GM13977 (cell line): ENCODE measurements around the gene RPL37.

Source experiments
- DNase-seq: peaks from one replicate; pipeline ENCODE4 v3.0.0; 2012; ENCODE audit warnings: low spot score
- CTCF ChIP-seq: IDR thresholded peaks from 2 replicates; pipeline ENCODE4 v1.5.1; 2012; ENCODE audit warnings: mild to moderate bottlenecking, control low read depth; ENCODE audit not compliant: insufficient read depth; ENCODE audit errors: extremely low read depth, missing control alignments
- in situ Hi-C: fragments of 300-500 bp; cut with MboI; formaldehyde crosslinking; loops from one replicate; pipeline ENCODE4 v1.12.0; 2022; ENCODE audit warnings: low sequenced_read_pairs, low pct_unique_long_range_greater_than_20kb, mixed read lengths, inconsistent platforms; ENCODE audit not compliant: unreplicated experiment

RPL37 gene

GRCh38 chr5:40834391-40834848 lies 602 bp downstream of the RPL37 start:
- in situ Hi-C loops: no loop called here
- TF ChIP-seq CTCF: no peak
- DNase-seq: no peak

- TF ChIP-seq CTCF: no peak
- in situ Hi-C loops: no loop called here
- DNase-seq: no peak
Measured at GRCh38 chr5:40833712-40834229, 1.3 kb downstream of the RPL37 start.

GRCh38 chr5:40832345-40832744 lies 2.7 kb downstream of the RPL37 start:
- no peak for DNase-seq
- no peak for TF ChIP-seq CTCF
- in situ Hi-C loops: no loop called here

- DNase-seq: no peak
- in situ Hi-C loops: no loop called here
- no peak for TF ChIP-seq CTCF
Measured at GRCh38 chr5:40831346-40832210, 3.4 kb downstream of the RPL37 start.

- no peak for DNase-seq
- TF ChIP-seq CTCF: no peak
- in situ Hi-C loops: no loop called here
Measured at GRCh38 chr5:40829748-40830533, 5.1 kb downstream of the RPL37 start.
